Activated CD4-positive, alpha-beta memory T cell treated with anti-CD3 and anti-CD28 coated beads, Interleukin-2, amount 10 ng/mL, durations not matched to agents 7 days and 5 days (primary cell): ENCODE measurements around the gene ITPKA. TPM values are rescaled to one million over a fixed set of nuclear protein-coding genes. Genes with fewer than 3 reads are reported as not detected.

Experiments used
- CTCF ChIA-PET: fragments of 350-600 bp; sonication (Branson Sonifier 250); formaldehyde crosslinking; loops from one replicate; lab custom pipeline; 2021; ENCODE audit warnings: antibody characterized with exemption, inconsistent platforms; lab: Charles Lee
- POLR2A ChIA-PET: fragments of 350-600 bp; sonication (Branson Sonifier 250); formaldehyde crosslinking; loops from one replicate; lab custom pipeline; 2021; ENCODE audit warnings: antibody characterized with exemption; lab: Charles Lee
- DNase-seq: peaks from one replicate; pipeline ENCODE4 v3.0.0-alpha.2; 2020
- H3K27ac Mint-ChIP-seq: one replicate; pipeline ENCODE4 v1.8.0; 2021; ENCODE audit warnings: mild to moderate bottlenecking, mixed read lengths
- H3K27me3 Mint-ChIP-seq: one replicate; pipeline ENCODE4 v1.8.0; 2021; ENCODE audit warnings: mixed read lengths
- H3K36me3 Mint-ChIP-seq: one replicate; pipeline ENCODE4 v1.8.0; 2021; ENCODE audit warnings: low read depth, mixed read lengths
- H3K4me1 Mint-ChIP-seq: one replicate; pipeline ENCODE4 v1.8.0; 2021; ENCODE audit warnings: mixed read lengths
- H3K4me3 Mint-ChIP-seq: one replicate; pipeline ENCODE4 v1.8.0; 2021; ENCODE audit warnings: mild to moderate bottlenecking, mixed read lengths
- H3K9me3 Mint-ChIP-seq: one replicate; pipeline ENCODE4 v1.8.0; 2021; ENCODE audit warnings: mixed read lengths
- total RNA-seq, 2 experiments: library from RNA; stranded (reverse); gene quantifications; one replicate each; pipeline ENCODE4 v1.2.3, GENCODE V29; 2021

Gene ITPKA
- total RNA-seq, 2 experiments from 2014 or later, result 0.30 to 0.48 TPM

DNA sequence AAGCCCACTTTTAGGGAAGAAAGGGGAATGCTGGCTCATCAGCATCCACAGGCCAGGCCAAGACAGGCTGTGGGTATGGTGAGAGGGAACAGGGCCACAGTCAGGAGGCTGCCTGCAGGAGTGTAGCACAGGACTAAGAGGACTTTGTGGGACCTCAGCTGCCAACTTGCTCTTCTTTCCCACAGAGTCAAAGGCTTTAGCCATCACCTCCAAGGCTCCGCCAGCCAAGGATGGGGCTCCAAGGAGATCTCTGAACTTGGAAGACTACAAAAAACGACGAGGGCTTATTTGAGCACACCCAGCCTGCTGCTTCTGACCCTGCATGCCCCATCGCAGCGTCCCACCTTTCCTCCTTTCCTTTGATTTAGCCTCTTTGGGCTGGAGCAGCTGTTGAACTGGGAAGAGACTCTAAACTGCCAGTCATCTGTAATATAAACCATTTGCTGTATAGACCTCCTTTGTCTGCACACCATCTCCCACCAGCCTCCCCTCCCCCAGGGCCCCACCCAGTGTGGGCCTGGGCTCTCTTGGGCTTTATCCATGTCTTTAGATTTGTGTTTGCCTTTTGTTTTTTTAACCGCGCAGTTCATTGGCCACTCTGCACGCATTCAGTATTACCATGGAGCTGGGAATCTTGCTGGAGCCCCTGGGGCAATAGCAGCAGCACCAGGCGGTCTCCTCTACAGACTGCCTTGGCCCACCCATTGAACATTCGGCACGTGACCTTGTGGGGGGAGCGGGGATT lies 13.1 kb upstream of the ITPKA start:
- Mint-ChIP-seq H3K36me3 (peaks cover 71% of the 10 kb centered on the region), H3K4me1 (peaks cover 16% of the 10 kb centered on the region), H3K4me3 (no peak overlapping the region), H3K9me3 (no peaks in the 10 kb centered on the region), H3K27ac (no peak overlapping the region), H3K27me3 (no peaks in the 10 kb centered on the region)
- ChIA-PET POLR2A (interaction anchor here (1.8 kb wide), 1 partner anchor 33 kb away, joined by 4 read pairs; the partner anchor contains the start of gene LTK), CTCF (interaction anchor here (0.9 to 1.0 kb wide), 2 partner anchors 15 to 123 kb away, joined by 3 read pairs; no protein-coding TSS in a partner anchor)
- DNase-seq, result no peak

DNA sequence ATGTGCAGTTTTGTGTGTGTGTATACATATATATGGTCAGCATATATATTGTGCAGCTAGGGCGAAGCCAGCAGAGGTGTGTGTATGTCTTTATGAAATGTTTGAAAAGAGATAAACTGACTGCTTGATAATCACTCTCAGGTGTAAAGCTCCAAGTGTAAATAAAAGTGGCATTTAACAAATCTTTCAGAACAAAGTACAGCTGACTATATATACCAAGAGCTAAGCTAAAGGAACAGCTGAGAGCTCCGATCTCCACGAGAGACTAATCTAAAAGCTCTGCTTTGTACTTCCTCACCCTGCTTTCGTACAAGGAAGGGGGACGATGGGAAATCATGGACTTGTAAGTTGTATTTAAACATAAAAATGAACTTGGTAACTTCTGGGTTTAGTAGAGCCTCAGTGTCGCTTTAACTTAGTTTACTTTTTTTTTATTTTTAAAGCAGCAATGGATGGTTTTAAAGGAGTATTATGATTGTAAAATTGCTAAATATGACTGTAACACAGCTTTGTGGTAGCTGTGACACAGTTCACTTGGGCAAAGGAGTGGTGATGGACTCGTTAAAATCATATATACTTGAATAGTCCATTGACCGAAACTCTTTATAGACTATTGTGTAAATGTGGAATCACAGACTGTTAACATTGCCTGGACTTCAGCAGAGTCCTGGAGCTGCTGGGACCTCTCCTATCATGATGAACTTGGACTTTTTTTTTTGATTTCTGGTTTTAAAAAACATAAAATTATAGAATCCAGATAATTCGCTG lies 11.4 kb upstream of the ITPKA start:
- no peaks in the 10 kb centered on the region for H3K9me3 Mint-ChIP-seq
- POLR2A ChIA-PET, result interaction anchor here (1.8 kb wide), 1 partner anchor 31 kb away, joined by 4 read pairs; the partner anchor contains the start of gene LTK

DNA sequence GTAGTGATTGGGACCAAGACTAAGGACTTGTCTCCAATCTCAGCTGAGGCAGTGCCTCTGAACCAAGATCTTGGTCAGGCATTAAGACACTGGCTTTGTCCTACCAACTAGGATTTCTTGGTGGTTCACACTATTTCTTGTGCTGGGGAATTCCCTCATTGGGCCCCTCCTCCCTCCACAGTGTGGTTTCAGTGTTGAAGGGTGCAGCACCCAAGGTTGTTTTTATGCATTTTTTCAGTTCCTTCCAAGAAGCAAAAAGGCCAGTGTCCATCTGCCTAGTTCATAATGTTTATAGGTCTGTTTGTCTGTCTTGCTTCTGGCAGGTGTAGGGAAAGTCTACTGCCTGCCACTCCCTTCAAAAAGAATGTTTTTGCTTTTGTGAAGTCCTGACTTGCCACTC lies 10.6 kb upstream of the ITPKA start:
- ChIA-PET POLR2A (no interaction called here), CTCF (no interaction called here)

More for the DNA sequence above, 11.4 kb upstream of the ITPKA start:
- H3K4me3 Mint-ChIP-seq, result no peak overlapping the region
- H3K27ac Mint-ChIP-seq, result no peak overlapping the region
- H3K4me1 Mint-ChIP-seq, result peaks cover 18% of the 10 kb centered on the region
- DNase-seq, result no peak
- H3K36me3 Mint-ChIP-seq, result peaks cover 56% of the 10 kb centered on the region
- H3K27me3 Mint-ChIP-seq, result no peaks in the 10 kb centered on the region
- CTCF ChIA-PET, result interaction anchor here (1.5 kb wide), 1 partner anchor 17 kb away, joined by 4 read pairs; no protein-coding TSS in a partner anchor

DNA sequence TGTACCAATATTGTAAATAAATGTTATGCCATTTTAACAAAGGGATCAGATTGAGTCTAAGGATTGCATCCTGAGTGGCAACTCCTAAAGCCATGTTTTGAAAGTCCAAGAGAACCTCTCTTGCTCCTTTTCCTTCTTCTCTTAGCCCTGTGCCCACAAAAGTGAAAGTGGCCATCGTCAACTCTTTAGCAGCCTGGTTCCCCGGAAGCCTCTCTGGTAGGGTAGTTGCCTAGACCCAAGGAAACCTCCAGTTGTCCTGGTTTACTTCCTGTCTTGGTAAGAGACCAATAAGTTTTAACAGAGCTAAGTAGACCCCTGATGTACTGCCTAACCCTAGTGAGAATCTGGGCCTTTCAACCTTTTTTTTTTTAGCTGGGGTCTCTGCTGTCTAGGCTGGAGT lies 10.2 kb upstream of the ITPKA start:
- H3K36me3 Mint-ChIP-seq, result peaks cover 51% of the 10 kb centered on the region
- H3K27ac Mint-ChIP-seq, result peak overlapping the region; percentile 37
- peaks cover 3% of the 10 kb centered on the region for H3K9me3 Mint-ChIP-seq
- peak; percentile 46 for DNase-seq
- no peak overlapping the region for H3K4me3 Mint-ChIP-seq
- CTCF ChIA-PET, result no interaction called here
- peaks cover 3% of the 10 kb centered on the region for H3K27me3 Mint-ChIP-seq
- POLR2A ChIA-PET, result interaction anchor here (0.8 to 1.4 kb wide), 3 partner anchors 10 to 18 kb away, joined by 3 read pairs; no protein-coding TSS in a partner anchor
- H3K4me1 Mint-ChIP-seq, result peaks cover 28% of the 10 kb centered on the region

More for the DNA sequence above, 10.6 kb upstream of the ITPKA start:
- peaks cover 3% of the 10 kb centered on the region for H3K9me3 Mint-ChIP-seq
- peaks cover 54% of the 10 kb centered on the region for H3K36me3 Mint-ChIP-seq
- peak overlapping the region; percentile 37 for H3K27ac Mint-ChIP-seq
- peaks cover 3% of the 10 kb centered on the region for H3K27me3 Mint-ChIP-seq
- peak; percentile 47 for DNase-seq
- peaks cover 25% of the 10 kb centered on the region for H3K4me1 Mint-ChIP-seq
- no peak overlapping the region for H3K4me3 Mint-ChIP-seq

DNA sequence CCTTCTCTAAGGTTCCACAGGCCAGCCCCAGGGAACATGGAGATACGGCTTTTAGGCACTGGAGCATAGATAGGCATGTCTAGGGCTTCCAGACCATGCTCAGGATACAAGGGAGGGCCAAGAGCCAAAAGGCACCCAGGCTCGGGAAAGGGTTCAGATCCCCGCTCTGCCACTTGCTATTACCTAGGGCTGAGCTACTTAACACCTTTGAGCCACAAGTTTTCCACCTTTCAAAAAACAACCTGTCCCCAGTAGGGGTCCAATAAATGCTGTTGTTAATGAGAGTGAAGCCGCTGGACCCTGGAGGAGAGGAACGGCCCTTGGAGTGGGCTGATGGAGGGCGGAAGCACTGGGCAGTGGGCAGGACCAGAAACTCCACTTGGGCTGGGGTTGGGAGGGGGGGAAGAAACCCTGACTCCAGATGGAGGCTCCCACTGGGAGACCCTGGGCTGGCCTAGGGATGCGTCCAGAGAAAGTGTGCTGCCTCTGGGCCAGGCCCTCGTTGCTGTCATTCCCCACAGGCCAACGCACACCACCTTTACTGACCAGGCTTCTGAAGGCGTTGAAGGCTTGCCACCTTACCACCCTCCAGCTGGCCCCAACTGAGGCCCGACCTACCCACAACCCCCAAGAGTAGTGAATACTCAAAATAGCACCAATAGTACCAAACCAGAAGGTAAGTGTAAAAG lies 8.6 kb upstream of the ITPKA start:
- Mint-ChIP-seq H3K27me3 (peaks cover 3% of the 10 kb centered on the region), H3K9me3 (peaks cover 3% of the 10 kb centered on the region), H3K4me3 (no peak overlapping the region), H3K4me1 (peaks cover 29% of the 10 kb centered on the region), H3K36me3 (peaks cover 37% of the 10 kb centered on the region), H3K27ac (no peak overlapping the region)
- ChIA-PET CTCF (no interaction called here), POLR2A (interaction anchor here (1.0 to 1.4 kb wide), 2 partner anchors 8 to 15 kb away, joined by 3 read pairs; no protein-coding TSS in a partner anchor)
- no peak for DNase-seq

DNA sequence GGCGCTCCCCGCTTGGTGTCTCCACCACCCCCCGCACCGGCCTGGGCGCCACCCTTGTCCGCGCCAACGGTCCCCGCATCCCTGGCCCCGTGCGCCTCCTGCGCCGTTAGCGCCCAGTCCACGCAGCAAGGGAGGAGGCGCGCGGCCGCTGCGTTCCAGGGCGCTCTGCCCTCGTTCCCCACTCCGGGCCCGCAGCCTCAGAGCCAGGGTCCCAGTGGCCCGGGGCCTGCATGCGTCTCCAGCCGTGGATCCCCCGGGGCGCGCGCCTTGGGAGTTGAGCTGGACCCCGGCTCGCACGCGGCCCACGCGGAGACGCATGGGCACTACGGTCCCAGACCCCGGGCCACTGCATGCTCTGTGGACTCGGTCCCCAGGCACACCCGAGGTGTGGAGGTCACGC lies 7.4 kb upstream of the ITPKA start:
- Mint-ChIP-seq H3K27me3 (peaks cover 4% of the 10 kb centered on the region), H3K36me3 (peaks cover 25% of the 10 kb centered on the region), H3K4me3 (no peak overlapping the region), H3K4me1 (peaks cover 39% of the 10 kb centered on the region), H3K27ac (no peak overlapping the region), H3K9me3 (peaks cover 3% of the 10 kb centered on the region)
- POLR2A ChIA-PET, result no interaction called here
- CTCF ChIA-PET, result no interaction called here
- DNase-seq, result no peak

DNA sequence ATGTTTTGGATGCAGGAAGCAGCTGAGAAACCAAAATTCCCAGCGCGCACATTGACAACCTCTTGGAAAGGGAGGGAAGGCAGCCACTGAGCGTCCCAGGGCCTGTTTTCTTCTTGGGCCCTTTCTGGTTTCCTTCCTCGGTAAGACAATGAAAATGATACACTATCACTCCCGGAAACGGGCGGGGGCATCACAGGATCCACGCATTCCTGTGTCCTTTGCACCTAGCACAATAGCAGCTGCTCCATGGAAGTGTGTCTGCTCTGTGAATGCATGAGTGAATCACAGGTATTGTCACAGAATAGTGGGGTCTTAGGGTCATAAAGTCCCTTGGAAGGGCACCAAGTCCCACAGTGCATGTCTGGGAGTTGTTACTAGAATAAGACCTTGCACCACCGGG lies 6.3 kb upstream of the ITPKA start:
- no peak overlapping the region for H3K4me3 Mint-ChIP-seq
- POLR2A ChIA-PET, result no interaction called here
- H3K4me1 Mint-ChIP-seq, result peaks cover 47% of the 10 kb centered on the region

DNA sequence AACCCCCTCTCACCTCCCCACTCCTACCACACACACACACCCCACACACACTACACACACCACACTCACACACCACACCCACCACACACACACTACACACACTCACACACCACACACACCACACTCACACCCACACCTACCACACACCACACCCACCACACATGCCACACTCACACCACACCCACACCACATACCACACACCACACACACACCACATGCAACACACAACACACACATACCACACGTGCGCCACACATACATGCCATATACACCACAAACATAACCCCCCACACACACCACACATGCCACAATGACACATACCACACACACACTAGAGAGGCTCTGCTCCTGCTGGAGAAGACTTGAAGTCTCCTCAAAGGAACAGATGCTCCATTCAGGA lies 5.9 kb upstream of the ITPKA start:
- ChIA-PET CTCF (no interaction called here), POLR2A (no interaction called here)
- peak overlapping the region; percentile 80 for H3K27ac Mint-ChIP-seq
- H3K36me3 Mint-ChIP-seq, result peaks cover 13% of the 10 kb centered on the region
- H3K4me3 Mint-ChIP-seq, result peak overlapping the region; percentile 59
- peaks cover 3% of the 10 kb centered on the region for H3K9me3 Mint-ChIP-seq
- H3K4me1 Mint-ChIP-seq, result peaks cover 48% of the 10 kb centered on the region
- DNase-seq, result peak; percentile 39
- H3K27me3 Mint-ChIP-seq, result peaks cover 14% of the 10 kb centered on the region

More for the DNA sequence above, 6.3 kb upstream of the ITPKA start:
- peaks cover 10% of the 10 kb centered on the region for H3K27me3 Mint-ChIP-seq
- peaks cover 3% of the 10 kb centered on the region for H3K9me3 Mint-ChIP-seq
- no peak overlapping the region for H3K27ac Mint-ChIP-seq
- CTCF ChIA-PET, result no interaction called here
- DNase-seq, result no peak
- peaks cover 16% of the 10 kb centered on the region for H3K36me3 Mint-ChIP-seq

DNA sequence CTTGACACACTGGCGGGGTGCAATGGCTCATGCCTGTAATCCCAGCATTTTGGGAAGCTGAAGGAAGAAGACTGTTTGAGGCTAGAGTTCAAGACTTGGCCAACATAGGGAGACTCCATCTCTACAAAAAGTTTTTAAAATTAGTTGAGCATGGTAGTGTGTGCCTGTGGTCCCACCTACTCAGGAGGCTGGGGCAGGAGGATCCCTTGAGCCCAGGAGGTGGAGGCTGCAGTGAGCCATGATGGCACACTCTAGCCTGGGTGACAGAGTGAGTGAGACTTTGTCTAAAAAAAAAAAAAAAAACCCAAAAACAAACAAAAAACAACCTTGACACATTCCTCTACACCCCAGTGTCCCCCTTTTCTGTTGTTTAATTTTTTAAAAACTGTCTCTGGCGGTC lies 4.0 kb upstream of the ITPKA start:
- Mint-ChIP-seq H3K4me1 (peaks cover 39% of the 10 kb centered on the region), H3K9me3 (peaks cover 3% of the 10 kb centered on the region), H3K36me3 (peaks cover 4% of the 10 kb centered on the region), H3K4me3 (no peak overlapping the region), H3K27me3 (peaks cover 18% of the 10 kb centered on the region), H3K27ac (no peak overlapping the region)
- no peak for DNase-seq
- ChIA-PET POLR2A (no interaction called here), CTCF (interaction anchor here (0.7 kb wide), 1 partner anchor 50 kb away, joined by 3 read pairs; no protein-coding TSS in a partner anchor)

DNA sequence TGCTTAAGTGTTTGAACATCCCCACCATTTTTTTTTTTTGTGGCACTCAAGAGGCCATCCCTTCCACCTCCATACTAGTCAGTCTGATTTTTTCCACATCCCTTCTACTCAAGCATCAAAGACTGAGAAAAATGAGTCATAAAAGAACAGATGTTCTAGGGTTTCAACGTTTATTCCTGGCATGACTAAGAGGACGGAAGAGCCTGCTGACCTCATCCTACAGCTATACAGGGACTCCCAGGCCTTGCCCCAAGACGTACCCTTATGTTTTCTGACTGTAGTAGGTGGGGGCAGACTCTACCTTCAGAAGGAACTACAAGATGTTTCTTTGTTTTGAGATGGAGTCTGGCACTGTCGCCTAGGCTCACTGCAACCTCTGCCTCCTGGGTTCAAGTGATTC lies 3.3 kb upstream of the ITPKA start:
- H3K9me3 Mint-ChIP-seq, result peaks cover 3% of the 10 kb centered on the region
- no peak overlapping the region for H3K4me3 Mint-ChIP-seq
- H3K27ac Mint-ChIP-seq, result no peak overlapping the region
- H3K4me1 Mint-ChIP-seq, result peaks cover 42% of the 10 kb centered on the region
- DNase-seq, result no peak
- CTCF ChIA-PET, result interaction anchor here (0.7 kb wide), 1 partner anchor 51 kb away, joined by 3 read pairs; no protein-coding TSS in a partner anchor
- peaks cover 23% of the 10 kb centered on the region for H3K27me3 Mint-ChIP-seq
- H3K36me3 Mint-ChIP-seq, result peaks cover 4% of the 10 kb centered on the region
- POLR2A ChIA-PET, result no interaction called here

DNA sequence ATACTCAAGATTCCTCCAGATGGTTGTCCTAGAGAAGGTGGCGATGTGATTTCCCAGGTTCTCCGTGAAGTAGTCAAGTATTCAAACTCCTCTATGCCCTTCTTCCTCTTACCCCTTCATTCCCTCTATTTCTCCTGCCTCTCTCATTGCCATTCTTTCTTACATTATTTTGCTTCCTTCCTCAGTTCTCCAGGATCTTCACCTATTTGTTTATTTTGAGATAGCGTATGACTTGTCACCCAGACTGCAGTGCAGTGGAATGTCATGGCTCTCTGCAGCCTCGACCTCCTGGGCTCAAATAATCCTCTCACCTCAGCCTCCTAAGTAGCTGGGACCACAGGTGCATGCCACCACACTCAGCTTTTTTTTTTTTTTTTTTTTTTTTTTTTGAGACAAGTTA lies 1.8 kb upstream of the ITPKA start:
- Mint-ChIP-seq H3K36me3 (peaks cover 4% of the 10 kb centered on the region), H3K4me1 (peaks cover 41% of the 10 kb centered on the region), H3K27ac (no peak overlapping the region), H3K27me3 (peaks cover 35% of the 10 kb centered on the region), H3K9me3 (peaks cover 3% of the 10 kb centered on the region), H3K4me3 (no peak overlapping the region)
- ChIA-PET CTCF (interaction anchor here (1.1 kb wide), 1 partner anchor 37 kb away, joined by 5 read pairs; no protein-coding TSS in a partner anchor), POLR2A (no interaction called here)
- no peak for DNase-seq

DNA sequence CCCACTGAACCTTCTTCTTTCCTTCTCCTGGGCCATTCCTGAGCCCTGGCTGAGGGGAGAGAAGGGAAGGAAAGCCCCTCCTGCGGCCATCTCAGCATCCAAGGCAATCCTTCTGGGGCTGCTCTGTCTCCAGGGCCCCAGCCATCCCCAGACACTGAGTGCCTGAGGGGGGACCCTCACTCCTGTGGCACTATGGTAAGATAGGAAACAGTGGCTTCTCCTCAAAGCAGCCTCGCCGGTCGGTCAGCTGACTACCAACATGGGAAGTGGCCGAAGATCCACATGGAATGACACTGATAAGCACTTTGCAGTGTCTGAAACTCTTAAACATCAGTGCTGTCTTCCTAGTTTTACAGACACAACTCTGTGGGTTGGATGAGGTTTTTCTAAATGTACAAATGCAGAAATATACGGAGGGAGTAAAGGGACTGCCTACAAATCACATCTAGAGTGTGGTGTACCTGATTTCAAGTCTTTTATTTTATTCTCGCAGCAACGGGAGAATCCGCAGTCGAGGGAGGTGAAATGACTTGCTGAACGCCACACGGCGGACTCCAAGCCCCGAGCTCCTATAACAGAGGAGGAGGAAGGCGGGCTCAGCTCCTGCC lies 973 bp upstream of the ITPKA start:
- Mint-ChIP-seq H3K27me3 (peaks cover 41% of the 10 kb centered on the region), H3K4me1 (peaks cover 37% of the 10 kb centered on the region), H3K4me3 (peak overlapping the region; percentile 60), H3K9me3 (peaks cover 3% of the 10 kb centered on the region), H3K27ac (no peak overlapping the region), H3K36me3 (peaks cover 4% of the 10 kb centered on the region)
- ChIA-PET POLR2A (interaction anchor here (0.9 to 1.6 kb wide), 4 partner anchors 9 to 402 kb away, joined by 3 to 5 read pairs (median 4); no protein-coding TSS in a partner anchor), CTCF (interaction anchor here (1.0 to 1.1 kb wide), 2 partner anchors 26 to 38 kb away, joined by 3 to 5 read pairs; no protein-coding TSS in a partner anchor)
- DNase-seq, result no peak
